Prostate gland (tissue), 2 donors: Measurements from ENCODE around the gene EXOSC5. TPM values are rescaled to one million over a fixed set of nuclear protein-coding genes. Genes with fewer than 3 reads are reported as not detected.
"Not testable (repeated sequence)": the region's sequence is repeated elsewhere in the genome, so short reads cannot be mapped to it uniquely, and the experiment has no call there.

ENCODE experiments used
- DNase-seq: peaks from one replicate; pipeline ENCODE4 v3.0.0-alpha.2; 2019; ENCODE audit warnings: low spot score
- H3K27ac ChIP-seq, 2 donors: fragments of 200-600 bp; sonication (generic); 2 replicates each; pipeline ENCODE4 v1.5.1; 2017 to 2019
- H3K27me3 ChIP-seq: fragments of 200-600 bp; sonication (generic); replicated peaks from 2 replicates; pipeline ENCODE4 v1.5.1; 2019; ENCODE audit not compliant: insufficient read depth
- H3K36me3 ChIP-seq, 2 donors: fragments of 200-600 bp; sonication (generic); 1 replicate in 1 of 2; 2 replicates in 1 of 2; pipeline versions ENCODE4 v1.5.1 to v1.8.1; 2017 to 2019
- H3K4me1 ChIP-seq: fragments of 200-600 bp; sonication (generic); replicated peaks from 2 replicates; pipeline ENCODE4 v1.5.1; 2019
- H3K4me3 ChIP-seq, 2 donors: fragments of 200-600 bp; sonication (generic); 2 replicates each; pipeline ENCODE4 v1.5.1; 2017 to 2019
- H3K9me3 ChIP-seq: fragments of 200-600 bp; sonication (generic); 2 replicates; pipeline ENCODE4 v1.5.1; 2017
- CTCF ChIP-seq, 4 experiments: fragments of 200-600 bp in 2 of 4; fragments of 450-650 bp in 2 of 4; sonication (generic) in 2 of 4; IDR thresholded peaks; 1 replicate in 3 of 4; 2 replicates in 1 of 4; pipeline ENCODE4 v1.5.1; 2016 to 2019; ENCODE audit warnings: antibody characterized with exemption in 4 of 4, mild to moderate bottlenecking in 2 of 4, moderate library complexity in 2 of 4
- POLR2A ChIP-seq: fragments of 450-650 bp; IDR thresholded peaks from one replicate; pipeline ENCODE4 v1.6.1; 2016; ENCODE audit warnings: antibody characterized with exemption, mild to moderate bottlenecking
- POLR2AphosphoS5 ChIP-seq: sonication (generic); formaldehyde crosslinking; IDR thresholded peaks from one replicate; pipeline ENCODE4 v1.6.1; 2017; ENCODE audit warnings: antibody characterized with exemption
- WGBS: methylation state at CpG from one replicate; pipeline ENCODE4 v1.1.5; 2018; 5-methylcytosine and 5-hydroxymethylcytosine counted together
- intact Hi-C: fragments of 100-400 bp; cut with DNase I; formaldehyde crosslinking; loops from one replicate; pipeline ENCODE4 v1.14.2; 2022
- total RNA-seq, 2 donors: library from RNA; depleted of rRNA; stranded (reverse); fragments of >200 nt; gene quantifications; one replicate each; pipeline ENCODE4 v1.1.0, GENCODE V29; 2016

EXOSC5 gene
- total RNA-seq, 2 donors from 2014 or later, result 29.6 to 34.0 TPM

- Histone ChIP-seq H3K27ac (peak overlapping the region; percentile 39 to 79), H3K4me1 (peaks cover 5% of the 10 kb centered on the region), H3K9me3 (no peaks in the 10 kb centered on the region), H3K4me3 (peak overlapping the region; percentile 70 to 80), H3K36me3 (no peaks in the 10 kb centered on the region), H3K27me3 (no peaks in the 10 kb centered on the region)
- DNase-seq, result no peak
- WGBS, result under 1% methylated on average over 56 of the region's 58 CpGs
- TF ChIP-seq CTCF (IDR thresholded peaks at IDR 0.05) (peak in 1 of 4 experiments; percentile 13), POLR2AphosphoS5 (peak; percentile 14), POLR2A (no peak)
- intact Hi-C loops, result no loop called here
Measured at GRCh38 chr19:41351339-41352245, 45.6 kb downstream of the EXOSC5 start.

DNA sequence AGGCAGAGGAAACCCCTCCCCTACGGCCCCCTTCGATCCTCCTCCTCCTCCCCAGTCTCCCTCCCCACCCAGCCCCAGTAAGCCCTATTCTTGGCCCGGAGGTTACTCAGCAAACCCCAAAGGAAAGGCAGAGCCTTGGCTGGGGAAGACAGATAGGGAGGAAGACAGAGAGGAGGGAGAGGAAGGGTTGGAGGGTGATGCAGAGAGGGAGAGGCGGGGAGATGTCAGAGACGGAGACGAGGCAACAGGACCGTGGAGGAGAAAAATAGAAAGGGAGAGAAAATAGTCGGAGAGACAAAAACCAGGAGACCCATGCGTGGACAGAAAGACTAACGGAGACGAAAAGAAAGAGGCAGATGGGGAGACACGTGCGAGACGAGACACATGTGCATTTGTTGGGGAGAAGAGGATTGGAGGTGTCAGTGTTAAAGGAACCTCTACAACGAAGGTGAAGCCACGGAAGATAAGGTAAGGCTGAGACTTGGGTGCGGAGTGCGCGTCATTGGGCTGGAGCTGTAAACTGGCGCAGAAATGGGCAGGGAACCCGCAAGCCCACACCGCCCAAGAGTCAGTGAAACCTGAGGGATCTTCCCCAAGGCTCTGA is 46.3 kb downstream of the EXOSC5 start:
- Histone ChIP-seq H3K27ac (peak overlapping the region; percentile 39 to 79), H3K9me3 (no peaks in the 10 kb centered on the region), H3K4me3 (peak overlapping the region; percentile 70 to 80), H3K36me3 (no peaks in the 10 kb centered on the region), H3K27me3 (no peaks in the 10 kb centered on the region), H3K4me1 (peaks cover 5% of the 10 kb centered on the region)
- no peak for TF ChIP-seq CTCF (IDR thresholded peaks at IDR 0.05)
- TF ChIP-seq POLR2AphosphoS5, result no peak
- no peak for TF ChIP-seq POLR2A
- WGBS, result 8% methylated on average over 22 of the region's 22 CpGs
- intact Hi-C loops, result no loop called here
- DNase-seq, result no peak

GRCh38 chr19:41346916-41347315 is 50.2 kb downstream of the EXOSC5 start:
- H3K4me1 ChIP-seq, H3K27ac ChIP-seq, DNase-seq, H3K36me3 ChIP-seq, H3K4me3 ChIP-seq, intact Hi-C loops, H3K9me3 ChIP-seq, H3K27me3 ChIP-seq: not testable (repeated sequence)
- WGBS, result 96% methylated on average over 9 of the region's 9 CpGs

DNA sequence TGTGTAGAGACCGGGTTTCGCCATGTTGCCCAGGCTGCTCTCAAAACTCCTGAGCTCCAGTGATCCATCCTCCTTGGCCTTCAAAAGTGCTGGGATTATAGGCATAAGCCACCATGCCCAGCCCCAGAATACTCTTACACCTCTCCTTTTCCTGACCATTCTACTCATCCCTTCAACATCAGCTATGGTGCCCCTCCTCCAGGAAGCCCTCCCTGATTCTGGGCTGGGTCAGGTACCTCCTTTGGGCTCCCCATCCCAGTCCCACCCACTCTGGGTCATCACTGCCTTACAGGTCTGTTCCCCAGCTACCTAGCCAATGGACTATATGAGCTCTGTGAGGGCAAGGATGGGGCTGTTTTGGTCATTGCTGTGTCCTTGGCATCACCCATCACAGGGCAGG is 53.0 kb downstream of the EXOSC5 start:
- no peaks in the 10 kb centered on the region for H3K36me3 ChIP-seq
- H3K27ac ChIP-seq, result no peak overlapping the region
- 100% methylated on average over 2 of the region's 2 CpGs for WGBS
- H3K9me3 ChIP-seq, result no peaks in the 10 kb centered on the region
- no peaks in the 10 kb centered on the region for H3K4me1 ChIP-seq
- DNase-seq, result no peak
- H3K4me3 ChIP-seq, result no peak overlapping the region
- TF ChIP-seq CTCF (IDR thresholded peaks at IDR 0.05), result no peak
- no peak for TF ChIP-seq POLR2AphosphoS5
- TF ChIP-seq POLR2A, result no peak
- H3K27me3 ChIP-seq, result no peaks in the 10 kb centered on the region
- intact Hi-C loops, result no loop called here

- no peaks in the 10 kb centered on the region for H3K9me3 ChIP-seq
- H3K27ac ChIP-seq, result no peak overlapping the region
- H3K36me3 ChIP-seq, result no peaks in the 10 kb centered on the region
- TF ChIP-seq POLR2A, result no peak
- no peak for TF ChIP-seq CTCF (IDR thresholded peaks at IDR 0.05)
- no peak for TF ChIP-seq POLR2AphosphoS5
- no peaks in the 10 kb centered on the region for H3K4me1 ChIP-seq
- 80% methylated on average over 20 of the region's 20 CpGs for WGBS
- DNase-seq, result no peak
- intact Hi-C loops, result no loop called here
- no peaks in the 10 kb centered on the region for H3K27me3 ChIP-seq
- H3K4me3 ChIP-seq, result no peak overlapping the region
Measured at GRCh38 chr19:41341669-41342490, 55.3 kb downstream of the EXOSC5 start.
